ENCODE data around the gene UAP1.

DNA sequence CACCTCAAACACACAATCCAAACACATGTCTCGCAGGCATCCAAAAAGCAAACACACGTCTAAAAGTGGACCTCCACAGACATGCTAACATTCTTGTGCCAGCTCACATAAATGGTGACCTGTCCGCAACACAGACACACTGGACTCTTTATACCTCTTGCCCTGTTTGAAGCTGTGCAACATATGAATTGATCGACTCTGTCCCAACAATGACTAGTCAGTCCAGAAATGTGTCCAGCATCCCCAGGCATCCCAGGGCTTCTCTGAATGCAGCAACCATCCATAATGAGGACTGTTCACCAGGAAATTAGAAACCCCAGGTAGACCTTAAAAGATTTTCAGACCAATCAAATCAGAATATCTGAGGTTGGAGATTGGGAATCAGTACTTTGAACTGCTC lies 73.9 kb downstream of the UAP1 start:
- TF ChIP-seq, protein P1, sequence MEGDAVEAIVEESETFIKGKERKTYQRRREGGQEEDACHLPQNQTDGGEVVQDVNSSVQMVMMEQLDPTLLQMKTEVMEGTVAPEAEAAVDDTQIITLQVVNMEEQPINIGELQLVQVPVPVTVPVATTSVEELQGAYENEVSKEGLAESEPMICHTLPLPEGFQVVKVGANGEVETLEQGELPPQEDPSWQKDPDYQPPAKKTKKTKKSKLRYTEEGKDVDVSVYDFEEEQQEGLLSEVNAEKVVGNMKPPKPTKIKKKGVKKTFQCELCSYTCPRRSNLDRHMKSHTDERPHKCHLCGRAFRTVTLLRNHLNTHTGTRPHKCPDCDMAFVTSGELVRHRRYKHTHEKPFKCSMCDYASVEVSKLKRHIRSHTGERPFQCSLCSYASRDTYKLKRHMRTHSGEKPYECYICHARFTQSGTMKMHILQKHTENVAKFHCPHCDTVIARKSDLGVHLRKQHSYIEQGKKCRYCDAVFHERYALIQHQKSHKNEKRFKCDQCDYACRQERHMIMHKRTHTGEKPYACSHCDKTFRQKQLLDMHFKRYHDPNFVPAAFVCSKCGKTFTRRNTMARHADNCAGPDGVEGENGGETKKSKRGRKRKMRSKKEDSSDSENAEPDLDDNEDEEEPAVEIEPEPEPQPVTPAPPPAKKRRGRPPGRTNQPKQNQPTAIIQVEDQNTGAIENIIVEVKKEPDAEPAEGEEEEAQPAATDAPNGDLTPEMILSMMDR (IDR thresholded peaks at IDR 0.05; ENCODE audit: borderline replicate concordance, extremely low read depth, low read length, poor library complexity, severe bottlenecking) = no peak
- TF ChIP-seq EZH2 (IDR thresholded peaks at IDR 0.05; ENCODE audit: borderline replicate concordance, low read depth, low read length, severe bottlenecking) = no peak

Data from DND-41 (cell line).